Parathyroid adenoma (tissue), 2 donors: Measurements from ENCODE around the gene VAT1L.

Source experiments
- H2AFZ ChIP-seq: fragments of 300-600 bp; sonication (generic); one replicate; pipeline ENCODE4 v1.7.0; 2017; ENCODE audit warnings: antibody characterized with exemption, mild to moderate bottlenecking
- H3K27ac ChIP-seq: fragments of 300-600 bp; sonication (generic); one replicate; pipeline ENCODE4 v1.7.0; 2017
- H3K27me3 ChIP-seq: fragments of 300-600 bp; sonication (generic); one replicate; pipeline ENCODE4 v1.7.0; 2017; ENCODE audit warnings: low read length; ENCODE audit not compliant: control insufficient read depth, insufficient read depth
- H3K36me3 ChIP-seq: fragments of 300-600 bp; sonication (generic); one replicate; pipeline ENCODE4 v1.7.0; 2017; ENCODE audit warnings: low read length; ENCODE audit not compliant: control insufficient read depth, insufficient read depth
- H3K4me1 ChIP-seq: fragments of 300-600 bp; sonication (generic); one replicate; pipeline ENCODE4 v1.7.0; 2017; ENCODE audit warnings: control low read depth
- H3K4me2 ChIP-seq: fragments of 300-600 bp; sonication (generic); one replicate; pipeline ENCODE4 v1.7.0; 2017; ENCODE audit warnings: low read length
- H3K4me3 ChIP-seq: fragments of 300-600 bp; sonication (generic); one replicate; pipeline ENCODE4 v1.7.0; 2017; ENCODE audit warnings: low read depth, low read length
- H3K79me2 ChIP-seq: fragments of 300-600 bp; sonication (generic); one replicate; pipeline ENCODE4 v1.7.0; 2017; ENCODE audit warnings: control low read depth
- H3K9ac ChIP-seq: fragments of 300-600 bp; sonication (generic); one replicate; pipeline ENCODE4 v1.7.0; 2017; ENCODE audit warnings: mild to moderate bottlenecking
- H3K9me3 ChIP-seq: fragments of 300-600 bp; sonication (generic); one replicate; pipeline ENCODE4 v1.7.0; 2017; ENCODE audit warnings: low read length; ENCODE audit not compliant: control insufficient read depth
- CTCF ChIP-seq: fragments of 300-600 bp; sonication (generic); IDR thresholded peaks from one replicate; pipeline ENCODE4 v1.7.0; 2017; ENCODE audit warnings: antibody characterized with exemption, mild to moderate bottlenecking
- donor health status: primary hyperparathyroidism.

Gene VAT1L

GRCh38 chr16:77789085-77790008, 983 bp downstream of the VAT1L start:
- no peaks in the 10 kb centered on the region for H3K4me1 ChIP-seq
- peak overlapping the region; percentile 32 for H3K4me3 ChIP-seq
- no peaks in the 10 kb centered on the region for H3K27me3 ChIP-seq
- H3K36me3 ChIP-seq: no peaks in the 10 kb centered on the region
- no peak for TF ChIP-seq CTCF
- no peak overlapping the region for H3K27ac ChIP-seq
- H3K79me2 ChIP-seq: no peaks in the 10 kb centered on the region
- H3K4me2 ChIP-seq: peak overlapping the region; percentile 83
- H3K9me3 ChIP-seq: no peaks in the 10 kb centered on the region
- peak overlapping the region; percentile 73 for H2AFZ ChIP-seq
- H3K9ac ChIP-seq: no peak overlapping the region

GRCh38 chr16:77790009-77790372, 1.6 kb downstream of the VAT1L start:
- no peak for TF ChIP-seq CTCF
- Histone ChIP-seq H3K4me1 (no peaks in the 10 kb centered on the region), H3K4me3 (no peak overlapping the region), H3K27me3 (no peaks in the 10 kb centered on the region), H2AFZ (no peak overlapping the region), H3K27ac (no peak overlapping the region), H3K79me2 (no peaks in the 10 kb centered on the region), H3K9ac (no peak overlapping the region), H3K4me2 (no peak overlapping the region), H3K36me3 (no peaks in the 10 kb centered on the region), H3K9me3 (no peaks in the 10 kb centered on the region)

- no peaks in the 10 kb centered on the region for H3K36me3 ChIP-seq
- TF ChIP-seq CTCF: no peak
- H3K27ac ChIP-seq: no peak overlapping the region
- no peak overlapping the region for H2AFZ ChIP-seq
- H3K9ac ChIP-seq: no peak overlapping the region
- no peaks in the 10 kb centered on the region for H3K27me3 ChIP-seq
- H3K4me1 ChIP-seq: no peaks in the 10 kb centered on the region
- no peak overlapping the region for H3K4me3 ChIP-seq
- H3K4me2 ChIP-seq: no peak overlapping the region
- H3K79me2 ChIP-seq: no peaks in the 10 kb centered on the region
- no peaks in the 10 kb centered on the region for H3K9me3 ChIP-seq
These were observed 2.5 kb downstream of the VAT1L start for GRCh38 chr16:77790912-77791311.

- no peaks in the 10 kb centered on the region for H3K36me3 ChIP-seq
- H3K27ac ChIP-seq: no peak overlapping the region
- H3K4me1 ChIP-seq: no peaks in the 10 kb centered on the region
- H3K9ac ChIP-seq: no peak overlapping the region
- H3K4me3 ChIP-seq: no peak overlapping the region
- no peaks in the 10 kb centered on the region for H3K27me3 ChIP-seq
- no peak overlapping the region for H3K4me2 ChIP-seq
- no peaks in the 10 kb centered on the region for H3K79me2 ChIP-seq
- H2AFZ ChIP-seq: no peak overlapping the region
- H3K9me3 ChIP-seq: no peaks in the 10 kb centered on the region
- no peak for TF ChIP-seq CTCF
These were observed 5.1 kb downstream of the VAT1L start for GRCh38 chr16:77793417-77793816.

- no peak overlapping the region for H3K27ac ChIP-seq
- no peak for TF ChIP-seq CTCF
- H3K27me3 ChIP-seq: no peaks in the 10 kb centered on the region
- no peak overlapping the region for H2AFZ ChIP-seq
- H3K36me3 ChIP-seq: no peaks in the 10 kb centered on the region
- H3K9ac ChIP-seq: no peak overlapping the region
- H3K4me1 ChIP-seq: no peaks in the 10 kb centered on the region
- H3K4me2 ChIP-seq: no peak overlapping the region
- H3K9me3 ChIP-seq: no peaks in the 10 kb centered on the region
- no peak overlapping the region for H3K4me3 ChIP-seq
- no peaks in the 10 kb centered on the region for H3K79me2 ChIP-seq
These were observed 6.2 kb downstream of the VAT1L start for GRCh38 chr16:77794586-77794985.
